Tibial artery (tissue), 4 donors: ENCODE measurements around the gene PMEPA1.

ENCODE experiments used
- DNase-seq, 2 donors: peaks; one replicate each; pipeline ENCODE4 v3.0.0-alpha.2; 2019
- H3K27ac ChIP-seq, 2 donors: fragments of 200-600 bp; sonication (generic) in 1 of 2; 1 replicate in 1 of 2; 2 replicates in 1 of 2; pipeline ENCODE4 v1.5.1; 2018 to 2019; ENCODE audit warnings: mild to moderate bottlenecking in 1 of 2
- H3K27me3 ChIP-seq, 2 donors: fragments of 200-600 bp; sonication (generic) in 1 of 2; one replicate each; pipeline versions ENCODE4 v1.5.1 to v1.6.0; 2016 to 2019
- H3K36me3 ChIP-seq, 3 donors: fragments of 200-600 bp; sonication (generic) in 2 of 3; one replicate each; pipeline ENCODE4 v1.5.1; 2016 to 2019; ENCODE audit warnings: mild to moderate bottlenecking in 2 of 3
- H3K4me1 ChIP-seq, 4 donors: fragments of 200-600 bp; sonication (generic) in 2 of 4; 1 replicate in 3 of 4; 2 replicates in 1 of 4; pipeline ENCODE4 v1.5.1; 2016 to 2019
- H3K4me3 ChIP-seq, 2 donors: fragments of 200-600 bp; sonication (generic) in 1 of 2; 1 replicate in 1 of 2; 2 replicates in 1 of 2; pipeline ENCODE4 v1.5.1; 2018 to 2019; ENCODE audit warnings: mild to moderate bottlenecking in 2 of 2
- H3K9me3 ChIP-seq, 3 donors: fragments of 200-600 bp; sonication (generic) in 1 of 3; one replicate each; pipeline ENCODE4 v1.5.1; 2016 to 2019
- intact Hi-C: fragments of 100-400 bp; cut with DNase I; formaldehyde crosslinking; loops from one replicate; pipeline ENCODE4 v1.15.0; 2023; ENCODE audit warnings: low total_unique reads
- TF ChIP-seq, protein P1 (sequence below), 2 experiments: fragments of 200-600 bp in 1 of 2; fragments of 450-650 bp in 1 of 2; IDR thresholded peaks; one replicate each; pipeline ENCODE4 v1.5.1; 2017 to 2019; ENCODE audit warnings: antibody characterized with exemption in 2 of 2, mild to moderate bottlenecking in 1 of 2, moderate library complexity in 1 of 2

PMEPA1 gene

GRCh38 chr20:57694481-57694880 lies 15.3 kb downstream of the PMEPA1 start:
- H3K27me3 ChIP-seq = no peaks in the 10 kb centered on the region
- no peaks in the 10 kb centered on the region for H3K36me3 ChIP-seq
- DNase-seq = no peak
- intact Hi-C loops = no loop called here
- H3K9me3 ChIP-seq = no peaks in the 10 kb centered on the region
- TF ChIP-seq, protein P1, sequence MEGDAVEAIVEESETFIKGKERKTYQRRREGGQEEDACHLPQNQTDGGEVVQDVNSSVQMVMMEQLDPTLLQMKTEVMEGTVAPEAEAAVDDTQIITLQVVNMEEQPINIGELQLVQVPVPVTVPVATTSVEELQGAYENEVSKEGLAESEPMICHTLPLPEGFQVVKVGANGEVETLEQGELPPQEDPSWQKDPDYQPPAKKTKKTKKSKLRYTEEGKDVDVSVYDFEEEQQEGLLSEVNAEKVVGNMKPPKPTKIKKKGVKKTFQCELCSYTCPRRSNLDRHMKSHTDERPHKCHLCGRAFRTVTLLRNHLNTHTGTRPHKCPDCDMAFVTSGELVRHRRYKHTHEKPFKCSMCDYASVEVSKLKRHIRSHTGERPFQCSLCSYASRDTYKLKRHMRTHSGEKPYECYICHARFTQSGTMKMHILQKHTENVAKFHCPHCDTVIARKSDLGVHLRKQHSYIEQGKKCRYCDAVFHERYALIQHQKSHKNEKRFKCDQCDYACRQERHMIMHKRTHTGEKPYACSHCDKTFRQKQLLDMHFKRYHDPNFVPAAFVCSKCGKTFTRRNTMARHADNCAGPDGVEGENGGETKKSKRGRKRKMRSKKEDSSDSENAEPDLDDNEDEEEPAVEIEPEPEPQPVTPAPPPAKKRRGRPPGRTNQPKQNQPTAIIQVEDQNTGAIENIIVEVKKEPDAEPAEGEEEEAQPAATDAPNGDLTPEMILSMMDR (IDR thresholded peaks at IDR 0.05) = no peak
- peak overlapping the region in 1 of 2 donors; percentile 45 for H3K27ac ChIP-seq
- no peak overlapping the region for H3K4me3 ChIP-seq
- peaks cover 2 to 100% (median 89%) of the 10 kb centered on the region in 4 donors for H3K4me1 ChIP-seq

- no peak overlapping the region for H3K4me3 ChIP-seq
- H3K27me3 ChIP-seq = no peaks in the 10 kb centered on the region
- H3K9me3 ChIP-seq = no peaks in the 10 kb centered on the region
- H3K36me3 ChIP-seq = no peaks in the 10 kb centered on the region
- TF ChIP-seq, protein P1 (IDR thresholded peaks at IDR 0.05) = no peak
- DNase-seq = no peak
- H3K4me1 ChIP-seq = peaks cover 7 to 100% (median 89%) of the 10 kb centered on the region in 4 donors
- H3K27ac ChIP-seq = peak overlapping the region; percentile 72 to 78
- intact Hi-C loops = no loop called here
Measured at GRCh38 chr20:57693670-57694329, 16.0 kb downstream of the PMEPA1 start.

DNA sequence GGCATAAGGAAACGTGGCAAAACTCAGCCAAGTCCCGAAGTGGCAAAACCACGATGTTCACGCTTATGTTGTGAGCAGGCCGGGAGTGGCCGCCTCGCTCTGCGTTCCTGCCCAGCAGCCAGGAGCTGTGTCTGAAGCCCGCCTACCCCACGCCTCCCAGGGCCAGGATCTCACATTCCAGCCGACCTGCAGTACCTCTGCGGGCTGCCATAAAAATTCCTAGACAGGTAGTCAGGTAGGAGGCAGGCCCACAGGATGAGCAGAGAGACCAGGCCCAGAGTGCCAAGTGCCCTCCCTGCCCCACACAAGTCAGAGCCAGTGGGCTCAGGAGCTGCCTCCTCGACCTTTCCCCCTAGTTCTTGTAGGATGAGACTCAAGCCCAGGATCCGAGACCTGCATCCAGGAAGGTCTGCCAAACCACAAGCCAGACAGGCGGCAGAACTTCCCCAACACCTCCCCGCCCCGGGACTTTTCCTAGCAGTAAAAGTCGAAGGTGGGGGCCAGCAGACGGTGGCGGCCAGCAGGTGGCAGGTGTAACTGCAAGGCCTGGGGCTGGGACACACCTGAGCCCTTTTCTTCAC lies 16.7 kb downstream of the PMEPA1 start:
- TF ChIP-seq, protein P1 (IDR thresholded peaks at IDR 0.05) = no peak
- Histone ChIP-seq H3K36me3 (no peaks in the 10 kb centered on the region), H3K27me3 (no peaks in the 10 kb centered on the region), H3K4me1 (peaks cover 7 to 100% (median 90%) of the 10 kb centered on the region in 4 donors), H3K9me3 (no peaks in the 10 kb centered on the region), H3K4me3 (no peak overlapping the region), H3K27ac (peak overlapping the region; percentile 72 to 78)
- intact Hi-C loops = no loop called here
- DNase-seq = no peak

DNA sequence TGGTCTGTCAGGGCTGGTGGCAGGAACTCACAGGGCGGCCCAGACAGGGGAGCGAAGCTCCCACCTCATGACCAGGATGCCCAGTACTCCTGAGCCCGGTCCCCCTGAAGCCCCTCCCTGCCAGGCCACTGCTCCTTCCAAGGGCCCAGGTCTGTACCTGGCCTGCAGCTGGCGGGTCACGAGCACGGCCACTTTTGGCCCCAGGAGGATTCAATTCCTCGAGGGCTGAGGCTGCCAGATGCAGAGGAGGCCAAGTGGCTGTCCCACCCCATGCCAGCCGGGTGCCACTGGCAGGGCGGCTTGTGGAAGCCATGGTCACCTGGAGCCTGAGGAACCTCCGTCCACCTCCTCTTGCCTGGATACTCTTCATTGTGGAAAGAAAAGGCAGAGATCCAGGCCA lies 17.4 kb downstream of the PMEPA1 start:
- TF ChIP-seq, protein P1 (IDR thresholded peaks at IDR 0.05) = no peak
- Histone ChIP-seq H3K4me3 (no peak overlapping the region), H3K4me1 (peaks cover 7 to 100% (median 93%) of the 10 kb centered on the region in 4 donors)

GRCh38 chr20:57691699-57692098 lies 18.1 kb downstream of the PMEPA1 start:
- TF ChIP-seq, protein P1 (IDR thresholded peaks at IDR 0.05) = no peak
- peak overlapping the region; percentile 72 to 78 for H3K27ac ChIP-seq

More for the DNA sequence above, 17.4 kb downstream of the PMEPA1 start:
- no peaks in the 10 kb centered on the region for H3K27me3 ChIP-seq
- H3K36me3 ChIP-seq = no peaks in the 10 kb centered on the region
- intact Hi-C loops = no loop called here
- H3K9me3 ChIP-seq = no peaks in the 10 kb centered on the region
- peak overlapping the region; percentile 72 to 78 for H3K27ac ChIP-seq
- no peak for DNase-seq

More at GRCh38 chr20:57691699-57692098, 18.1 kb downstream of the PMEPA1 start:
- H3K27me3 ChIP-seq = no peaks in the 10 kb centered on the region
- H3K36me3 ChIP-seq = no peaks in the 10 kb centered on the region
- H3K4me3 ChIP-seq = no peak overlapping the region
- H3K4me1 ChIP-seq = peaks cover 7 to 100% (median 93%) of the 10 kb centered on the region in 4 donors
- no peak for DNase-seq
- no peaks in the 10 kb centered on the region for H3K9me3 ChIP-seq
- intact Hi-C loops = no loop called here
